Lower lobe of right lung (tissue), 2 donors: Measurements from ENCODE around the gene PACSIN2. TPM values are rescaled to one million over a fixed set of nuclear protein-coding genes. Genes with fewer than 3 reads are reported as not detected.

ENCODE experiments used
- ATAC-seq, 2 donors: fragments of 200-7000 bp; cut with Tn5 transposase; one replicate each; pipeline ENCODE4 v1.9.1; 2020 to 2022; ENCODE audit warnings: mild to moderate bottlenecking in 2 of 2, moderate library complexity in 2 of 2
- DNase-seq: peaks from one replicate; pipeline ENCODE4 v3.0.0-alpha.2; 2020
- H3K27ac ChIP-seq: fragments of 200-600 bp; one replicate; pipeline ENCODE4 v1.8.0; 2022
- H3K27me3 ChIP-seq: fragments of 200-600 bp; one replicate; pipeline ENCODE4 v1.8.0; 2022; ENCODE audit warnings: low read depth
- H3K36me3 ChIP-seq: fragments of 200-600 bp; one replicate; pipeline ENCODE4 v1.8.0; 2022; ENCODE audit warnings: mild to moderate bottlenecking
- H3K4me1 ChIP-seq: fragments of 200-600 bp; one replicate; pipeline ENCODE4 v1.8.0; 2022
- H3K4me3 ChIP-seq: fragments of 200-600 bp; one replicate; pipeline ENCODE4 v1.8.0; 2022; ENCODE audit warnings: mild to moderate bottlenecking
- H3K9me3 ChIP-seq: fragments of 200-600 bp; one replicate; pipeline ENCODE4 v1.8.0; 2022
- CTCF ChIP-seq: fragments of 200-600 bp; IDR thresholded peaks from one replicate; pipeline ENCODE4 v1.8.0; 2022; ENCODE audit warnings: antibody characterized with exemption, mild to moderate bottlenecking
- intact Hi-C: fragments of 100-400 bp; cut with DNase I; formaldehyde crosslinking; loops from one replicate; pipeline ENCODE4 v1.11.0; 2022
- total RNA-seq: library from RNA; stranded (reverse); fragmentation: NEBNext Ultra II Directional; extraction: Animal tissue kit (Norgen Biotek cat#: 25700); gene quantifications from one replicate; pipeline ENCODE4 v1.2.1, GENCODE V29; 2021
- donor health status: DM: no; HTN: yes; CAD: no; lungs with severe emphysema.

The PACSIN2 gene
- total RNA-seq, 1 donor from 2014 or later, result 104 TPM

DNA sequence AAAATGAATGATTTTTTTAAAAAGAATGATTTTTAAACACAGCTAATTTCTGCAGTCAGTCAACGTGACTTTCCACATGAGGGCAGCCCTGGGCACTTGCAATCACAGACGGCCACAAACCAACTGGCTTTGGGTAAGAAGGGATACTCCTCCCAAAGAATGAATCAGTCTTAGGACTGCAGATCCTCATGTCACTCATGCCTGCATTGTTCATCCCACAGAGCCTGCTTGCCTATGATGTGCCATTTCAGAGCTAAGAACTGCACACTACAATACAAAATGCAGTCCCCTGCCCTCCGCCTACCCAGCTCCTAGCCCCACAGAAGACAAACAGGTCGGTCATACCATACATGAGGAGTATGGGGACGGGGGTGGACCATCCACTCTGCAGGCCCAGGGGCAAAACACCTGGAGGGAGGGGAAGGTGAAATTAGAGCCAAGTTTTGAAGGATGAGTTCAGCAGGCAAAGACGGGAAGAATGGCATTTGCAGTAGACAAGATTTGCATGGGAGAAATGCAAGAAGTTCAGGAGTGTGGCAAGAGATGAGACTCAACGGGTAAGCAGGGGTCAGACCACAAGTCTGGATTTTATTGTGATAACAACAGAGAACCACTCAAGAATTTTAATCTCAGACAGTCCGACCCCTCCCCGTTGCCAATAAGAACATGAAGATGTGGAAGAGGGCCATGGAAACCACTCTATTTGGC, 24.7 kb downstream of the PACSIN2 start:
- Histone ChIP-seq H3K4me3 (no peak overlapping the region), H3K27ac (no peak overlapping the region), H3K27me3 (no peaks in the 10 kb centered on the region), H3K36me3 (no peaks in the 10 kb centered on the region), H3K9me3 (no peaks in the 10 kb centered on the region), H3K4me1 (peaks cover 59% of the 10 kb centered on the region)
- TF ChIP-seq CTCF, result peak; percentile 14
- ATAC-seq (peak in 1 of 2 donors; percentile 23), DNase-seq (no peak)
- intact Hi-C loops, result no loop called here

DNA sequence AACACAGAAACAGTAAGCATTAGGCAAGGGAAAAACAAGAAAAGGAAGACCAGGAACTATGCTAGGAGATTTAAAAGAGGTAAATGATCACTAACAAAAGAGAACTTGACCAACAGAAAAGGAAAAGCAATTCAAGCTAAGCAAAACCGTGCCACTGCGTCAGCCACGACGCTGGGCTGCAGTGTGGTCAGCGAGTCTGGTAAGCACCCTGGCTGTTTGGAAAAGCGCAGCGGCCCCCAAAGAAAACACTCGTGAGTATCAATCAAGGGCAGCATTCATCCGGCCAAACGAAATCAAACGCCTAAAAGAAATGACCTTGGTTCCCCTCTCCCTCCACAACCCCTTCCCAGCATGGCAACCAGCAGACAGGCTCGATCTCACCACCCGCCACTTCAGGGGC, 28.8 kb downstream of the PACSIN2 start:
- TF ChIP-seq CTCF, result no peak
- H3K36me3 ChIP-seq, result no peaks in the 10 kb centered on the region

GRCh38 chr22:42985531-42985905, 29.4 kb downstream of the PACSIN2 start:
- Histone ChIP-seq H3K4me1 (peaks cover 34% of the 10 kb centered on the region), H3K27me3 (no peaks in the 10 kb centered on the region), H3K4me3 (no peak overlapping the region), H3K9me3 (no peaks in the 10 kb centered on the region), H3K36me3 (no peaks in the 10 kb centered on the region), H3K27ac (no peak overlapping the region)
- DNase-seq, result no peak
- no peak for ATAC-seq
- intact Hi-C loops, result no loop called here
- no peak for TF ChIP-seq CTCF

More for the DNA sequence above, 28.8 kb downstream of the PACSIN2 start:
- peaks cover 35% of the 10 kb centered on the region for H3K4me1 ChIP-seq
- no peak for DNase-seq
- no peak overlapping the region for H3K27ac ChIP-seq
- no peaks in the 10 kb centered on the region for H3K9me3 ChIP-seq
- no peak for ATAC-seq
- intact Hi-C loops, result no loop called here
- no peaks in the 10 kb centered on the region for H3K27me3 ChIP-seq
- no peak overlapping the region for H3K4me3 ChIP-seq

DNA sequence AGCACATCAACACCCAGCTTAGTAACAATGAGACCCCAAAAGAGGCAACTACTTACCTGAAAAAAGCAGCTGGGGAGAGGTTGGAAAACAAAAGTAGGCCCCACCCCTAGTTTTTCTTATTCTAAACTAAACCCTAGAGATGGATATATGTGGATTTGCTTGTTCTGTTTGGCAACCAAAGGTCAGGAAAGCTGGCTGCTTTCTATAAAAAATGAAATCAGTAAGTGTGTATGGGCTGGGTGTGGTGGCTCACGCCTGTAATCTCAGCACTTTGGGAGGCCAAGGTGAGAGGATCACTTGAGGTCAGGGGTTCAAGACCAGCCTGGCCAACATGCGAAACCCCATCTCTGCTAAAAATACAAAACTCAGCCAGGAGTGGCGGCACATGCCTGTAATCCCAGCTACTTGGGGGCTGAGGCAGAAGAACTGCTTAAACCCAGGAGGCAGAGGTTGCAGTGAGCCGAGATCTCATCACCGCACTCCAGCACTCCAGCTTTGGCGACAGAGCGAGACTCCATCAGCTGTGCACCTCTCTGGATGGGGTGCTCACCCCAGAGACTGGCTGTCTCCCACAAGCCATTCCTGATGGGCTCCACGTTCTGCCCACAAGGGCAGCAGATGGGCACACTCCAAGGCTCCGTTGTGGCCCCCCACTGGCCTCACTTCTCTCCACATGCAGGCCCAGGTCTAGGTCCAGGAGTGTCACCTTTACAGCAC, 30.0 kb downstream of the PACSIN2 start:
- DNase-seq (no peak), ATAC-seq (peak in 1 of 2 donors; percentile 19)
- Histone ChIP-seq H3K36me3 (no peaks in the 10 kb centered on the region), H3K4me3 (no peak overlapping the region), H3K27ac (no peak overlapping the region), H3K27me3 (no peaks in the 10 kb centered on the region), H3K9me3 (no peaks in the 10 kb centered on the region), H3K4me1 (peaks cover 30% of the 10 kb centered on the region)
- no peak for TF ChIP-seq CTCF
- intact Hi-C loops, result no loop called here

GRCh38 chr22:42984397-42984796, 30.6 kb downstream of the PACSIN2 start:
- no peak for TF ChIP-seq CTCF
- H3K9me3 ChIP-seq, result no peaks in the 10 kb centered on the region
- DNase-seq, result no peak
- H3K36me3 ChIP-seq, result no peaks in the 10 kb centered on the region
- no peak for ATAC-seq
- H3K27ac ChIP-seq, result no peak overlapping the region
- peaks cover 30% of the 10 kb centered on the region for H3K4me1 ChIP-seq
- intact Hi-C loops, result no loop called here
- no peaks in the 10 kb centered on the region for H3K27me3 ChIP-seq
- no peak overlapping the region for H3K4me3 ChIP-seq
